ENCODE data around the gene RBMS3. TPM values are rescaled to one million over a fixed set of nuclear protein-coding genes. Genes with fewer than 3 reads are reported as not detected.

The RBMS3 gene
- total and polyA plus RNA-seq, 2 of the 8 experiments (the other 6 are each of a cell fraction or from before 2014, with no cell fraction given) = 3.7 to 6.9 TPM

DNA sequence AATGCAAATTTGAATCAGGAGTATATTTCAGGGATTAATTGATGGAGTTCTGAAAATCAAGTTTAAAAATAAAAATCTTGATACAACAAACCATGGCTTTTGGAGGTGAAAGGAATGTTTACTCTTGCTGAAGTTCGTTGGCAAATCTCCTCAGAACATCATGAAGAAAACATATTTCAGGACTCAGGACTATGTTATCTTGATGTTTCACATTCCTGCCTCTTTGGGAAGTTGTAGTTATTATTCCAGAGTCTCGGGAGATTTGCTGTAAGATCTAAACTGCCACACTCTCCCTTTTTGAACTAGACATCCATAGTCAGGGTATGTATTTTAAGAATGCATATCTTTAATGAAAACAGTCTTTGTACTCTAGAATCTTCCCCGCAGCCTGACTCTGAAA lies 271.2 kb downstream of the RBMS3 start:
- POLR2A ChIA-PET (ENCODE audit: partially characterized antibody) = no interaction called here
- Histone ChIP-seq H2BK20ac (ENCODE audit: low read length) (no peak overlapping the region), H4K91ac (replicated peaks; ENCODE audit: insufficient read length, low read length) (no peak overlapping the region), H2BK120ac (replicated peaks; ENCODE audit: low read depth, low read length) (no peak overlapping the region), H3K56ac (replicated peaks; ENCODE audit: insufficient read length, low read depth, low read length) (no peak overlapping the region), H2AK5ac (ENCODE audit: low read depth, low read length) (no peak overlapping the region), H2BK15ac (ENCODE audit: low read length) (no peak overlapping the region), H3K4me1 (replicated peaks in 1 of 4; ENCODE audit: control insufficient read depth in 3 of 4, insufficient read depth in 4 of 4, low read length in 3 of 4) (no peaks in the 10 kb centered on the region), H3K79me2 (ENCODE audit: control insufficient read depth in 1 of 2, insufficient read depth in 2 of 2, low read length in 2 of 2) (no peaks in the 10 kb centered on the region), H3K18ac (ENCODE audit: extremely low read depth, low read length) (no peak overlapping the region), H4K8ac (ENCODE audit: extremely low read depth, insufficient read depth, low read length) (no peak overlapping the region), H2BK5ac (ENCODE audit: low read depth, low read length) (no peak overlapping the region), H3K36me3 (ENCODE audit: control insufficient read depth in 2 of 4, insufficient read depth in 4 of 4, low read length in 3 of 4) (no peaks in the 10 kb centered on the region), H3K23me2 (ENCODE audit: low read depth, low read length) (no peaks in the 10 kb centered on the region), H3K9me3 (ENCODE audit: insufficient read depth in 2 of 2, low read depth in 1 of 2, low read length in 1 of 2) (no peaks in the 10 kb centered on the region), H3K9ac (replicated peaks in 1 of 4; ENCODE audit: extremely low read depth in 1 of 4, low read depth in 3 of 4, low read length in 3 of 4) (no peak overlapping the region), H4K5ac (ENCODE audit: insufficient read length, low read depth, low read length) (no peak overlapping the region), H3K79me1 (ENCODE audit: low read depth, low read length) (no peaks in the 10 kb centered on the region), H4K20me1 (replicated peaks in 1 of 2; ENCODE audit: control insufficient read depth in 1 of 2, insufficient read depth in 2 of 2, low read length in 2 of 2) (no peaks in the 10 kb centered on the region), H3K27ac (ENCODE audit: low read depth, low read length) (no peak overlapping the region), H2AFZ (ENCODE audit: low read length) (no peak overlapping the region), H3K4ac (replicated peaks; ENCODE audit: insufficient read length, low read depth, low read length) (no peak overlapping the region), H3K27me3 (replicated peaks in 1 of 4; ENCODE audit: control insufficient read depth in 3 of 4, extremely low read depth in 1 of 4, insufficient read depth in 3 of 4, low read length in 3 of 4) (no peaks in the 10 kb centered on the region), H3K4me2 (ENCODE audit: insufficient read depth in 1 of 2, low read depth in 2 of 2, low read length in 2 of 2) (no peak overlapping the region), H3K14ac (ENCODE audit: insufficient read length) (no peak overlapping the region), H2BK12ac (ENCODE audit: low read depth, low read length) (no peak overlapping the region), H3K23ac (ENCODE audit: insufficient read length) (no peak overlapping the region), H3K4me3 (ENCODE audit: extremely low read depth in 1 of 4, insufficient read depth in 2 of 4, low read depth in 3 of 4, low read length in 4 of 4) (no peak overlapping the region)
- CTCF ChIA-PET (ENCODE audit: partially characterized antibody) = no interaction called here
- TF ChIP-seq TAF1 (IDR thresholded peaks at IDR 0.05; ENCODE audit: low read depth, low read length) (no peak), GABPA (IDR thresholded peaks at IDR 0.05; ENCODE audit: borderline replicate concordance, insufficient read depth, low read length) (no peak), CBX8 (IDR thresholded peaks at IDR 0.05; ENCODE audit: borderline replicate concordance, low read depth, low read length) (no peak), KDM1A (IDR thresholded peaks at IDR 0.05; ENCODE audit: borderline replicate concordance, low read length) (no peak)
- FAIRE-seq (no peak), DNase-seq (ENCODE audit: low read depth in 1 of 2, low spot score in 2 of 2) (no peak)
- 91% methylated on average over 3 of the region's 3 CpGs; no CpG with 5 or more reads in 1 of the 2 experiments for WGBS, 2 experiments (ENCODE audit: extremely low coverage in 1 of 2, insufficient coverage in 1 of 2, insufficient read length in 1 of 2, insufficient replicate concordance in 2 of 2, low coverage in 1 of 2, low lambda C conversion rate in 2 of 2, missing lambda C conversion rate in 1 of 2)
